GM10266 (cell line): Measurements from ENCODE around the gene ZNF692.

Experiments
- DNase-seq: peaks from one replicate; pipeline ENCODE4 v3.0.0; 2012; ENCODE audit errors: extremely low spot score
- TF ChIP-seq, protein P1 (sequence below): IDR thresholded peaks from 2 replicates; pipeline ENCODE4 v1.5.1; 2012; ENCODE audit warnings: mild to moderate bottlenecking, low read depth; ENCODE audit not compliant: control insufficient read depth, insufficient read depth; ENCODE audit errors: missing control alignments

ZNF692 gene

DNA sequence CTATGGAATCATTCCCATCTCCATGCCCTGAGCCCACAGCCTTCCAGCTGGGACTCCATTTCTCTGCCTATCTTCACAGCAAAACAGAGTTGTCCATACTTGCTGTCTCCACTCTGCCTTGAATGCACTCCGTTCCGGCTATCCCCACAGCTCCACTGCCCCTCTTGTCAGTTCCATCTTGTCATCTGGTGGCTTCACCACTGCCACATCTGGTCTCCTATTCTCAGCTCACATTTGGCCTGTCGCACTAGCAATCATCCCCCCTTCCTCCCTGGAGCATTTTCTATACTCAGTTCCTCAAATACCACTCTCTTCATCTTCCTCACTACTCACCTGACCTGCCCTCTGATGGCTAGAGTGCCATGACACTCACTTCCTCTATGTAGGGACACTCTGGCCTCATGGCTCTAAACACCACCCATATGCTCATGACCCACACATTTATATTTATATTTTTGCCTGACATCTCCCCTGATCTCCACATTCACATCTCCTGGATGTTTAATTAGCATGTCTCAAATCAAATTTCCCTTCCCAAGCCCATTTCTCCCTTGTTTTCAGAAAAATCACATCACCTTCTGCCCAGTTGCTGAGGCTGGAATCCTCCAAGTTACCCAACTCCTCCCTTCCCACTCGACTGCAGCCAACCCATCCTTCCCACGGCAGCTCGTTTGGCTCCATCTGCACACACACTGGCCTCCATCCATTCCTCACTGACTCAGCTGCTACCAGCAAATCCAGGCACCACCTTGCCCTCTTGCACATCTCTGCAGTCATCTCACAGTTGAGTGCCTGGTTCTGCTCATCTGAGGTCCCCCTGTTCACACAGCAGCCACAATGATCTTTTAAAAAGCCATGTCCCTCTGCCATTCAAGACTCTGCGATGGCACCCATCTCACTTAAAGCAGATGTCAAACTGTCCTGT lies 6.1 kb downstream of the ZNF692 start:
- TF ChIP-seq, protein P1, sequence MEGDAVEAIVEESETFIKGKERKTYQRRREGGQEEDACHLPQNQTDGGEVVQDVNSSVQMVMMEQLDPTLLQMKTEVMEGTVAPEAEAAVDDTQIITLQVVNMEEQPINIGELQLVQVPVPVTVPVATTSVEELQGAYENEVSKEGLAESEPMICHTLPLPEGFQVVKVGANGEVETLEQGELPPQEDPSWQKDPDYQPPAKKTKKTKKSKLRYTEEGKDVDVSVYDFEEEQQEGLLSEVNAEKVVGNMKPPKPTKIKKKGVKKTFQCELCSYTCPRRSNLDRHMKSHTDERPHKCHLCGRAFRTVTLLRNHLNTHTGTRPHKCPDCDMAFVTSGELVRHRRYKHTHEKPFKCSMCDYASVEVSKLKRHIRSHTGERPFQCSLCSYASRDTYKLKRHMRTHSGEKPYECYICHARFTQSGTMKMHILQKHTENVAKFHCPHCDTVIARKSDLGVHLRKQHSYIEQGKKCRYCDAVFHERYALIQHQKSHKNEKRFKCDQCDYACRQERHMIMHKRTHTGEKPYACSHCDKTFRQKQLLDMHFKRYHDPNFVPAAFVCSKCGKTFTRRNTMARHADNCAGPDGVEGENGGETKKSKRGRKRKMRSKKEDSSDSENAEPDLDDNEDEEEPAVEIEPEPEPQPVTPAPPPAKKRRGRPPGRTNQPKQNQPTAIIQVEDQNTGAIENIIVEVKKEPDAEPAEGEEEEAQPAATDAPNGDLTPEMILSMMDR = no peak
- DNase-seq = no peak

DNA sequence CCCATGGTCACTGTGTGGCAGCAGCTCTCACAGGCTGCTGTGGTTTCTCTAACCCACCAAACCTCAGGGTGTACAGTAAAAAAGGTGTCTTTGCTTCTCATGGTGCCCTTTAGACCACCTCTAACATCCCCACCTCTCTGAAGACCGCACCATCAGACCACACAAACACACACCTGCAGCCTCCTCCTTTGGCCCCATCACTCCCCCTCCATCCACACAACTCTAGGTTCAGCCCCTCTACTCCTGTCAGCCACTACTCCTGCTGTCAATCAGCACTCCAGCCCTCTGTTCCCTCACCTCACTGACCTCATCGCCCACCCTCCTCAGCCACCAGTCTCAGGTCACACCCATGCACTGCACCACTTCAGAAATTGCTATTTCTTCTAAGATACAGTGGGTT lies 7.5 kb downstream of the ZNF692 start:
- TF ChIP-seq, protein P1 = no peak
- no peak for DNase-seq

DNA sequence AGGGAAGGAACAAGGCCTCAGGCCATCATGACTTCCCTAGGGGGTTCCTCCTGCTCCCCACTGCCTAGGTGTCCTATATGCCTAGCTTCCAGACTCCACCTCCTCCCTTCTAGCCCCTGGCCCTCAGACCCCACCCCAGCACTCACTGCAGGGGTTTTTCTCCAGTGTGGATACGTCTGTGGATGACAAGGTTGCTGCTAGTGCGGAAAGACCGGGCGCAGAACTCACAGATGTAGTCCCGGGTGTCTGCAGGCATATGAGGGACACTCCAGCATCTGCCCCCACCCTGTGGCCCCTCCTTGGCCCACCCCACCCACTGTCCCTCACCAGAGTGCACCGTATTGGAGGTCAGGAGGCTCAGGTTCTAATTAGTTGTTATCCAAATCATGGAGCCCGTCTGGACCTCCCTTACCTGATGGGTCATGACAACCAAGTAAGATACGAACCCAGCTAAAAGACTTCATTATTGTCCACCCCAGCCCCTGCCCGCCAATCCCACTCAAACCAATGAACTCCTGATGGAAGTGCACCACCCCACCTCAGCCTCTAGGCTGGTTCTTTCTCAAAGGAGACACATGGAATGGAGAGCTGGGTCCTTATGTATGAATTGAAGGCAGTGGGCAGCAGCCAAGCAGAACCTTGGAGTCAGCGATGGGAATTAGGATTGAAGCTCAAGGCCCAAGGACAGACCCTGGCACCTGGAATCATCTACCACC lies 8.2 kb downstream of the ZNF692 start:
- TF ChIP-seq, protein P1 = no peak
- no peak for DNase-seq

DNA sequence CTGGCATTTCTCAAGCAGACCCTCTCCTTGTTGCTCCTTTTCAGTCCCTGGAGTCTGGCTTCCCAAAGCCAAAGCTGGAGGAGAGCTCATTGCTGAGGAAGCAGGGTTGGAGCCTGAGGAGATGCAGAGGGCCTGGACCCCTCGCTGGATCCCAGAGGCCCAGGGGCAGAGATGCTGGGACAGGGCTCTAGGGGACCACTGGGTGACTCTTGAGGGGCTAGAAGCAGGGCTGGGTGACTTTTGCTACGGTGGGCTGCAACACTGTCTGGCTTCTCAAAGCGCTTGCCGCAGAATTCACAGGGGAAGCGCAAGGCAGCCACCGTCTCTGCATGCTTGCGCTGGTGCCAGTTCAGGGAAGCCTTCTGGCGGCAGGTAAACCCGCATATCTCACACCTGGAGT lies 8.8 kb downstream of the ZNF692 start:
- DNase-seq = no peak
- TF ChIP-seq, protein P1 = no peak

DNA sequence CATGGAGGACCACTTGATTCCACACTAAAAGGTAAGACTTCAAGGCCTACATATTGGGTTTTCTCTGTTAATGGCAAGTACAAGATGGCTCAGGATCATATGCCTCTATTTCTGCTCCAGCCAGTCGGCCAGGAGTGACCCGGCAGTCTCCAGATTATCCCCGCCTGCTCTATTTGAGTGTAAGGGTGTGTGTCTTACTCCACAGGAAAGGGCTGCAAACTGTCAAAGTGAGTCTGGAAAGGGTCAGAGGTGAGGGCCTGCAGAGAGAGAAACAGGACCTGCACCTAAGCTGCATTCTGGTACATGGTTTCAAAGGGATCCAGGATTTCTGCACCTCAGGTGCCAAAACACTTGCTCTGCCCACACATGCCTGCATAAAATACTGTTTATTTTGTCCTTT lies 9.2 kb downstream of the ZNF692 start:
- TF ChIP-seq, protein P1 = no peak
- no peak for DNase-seq

DNA sequence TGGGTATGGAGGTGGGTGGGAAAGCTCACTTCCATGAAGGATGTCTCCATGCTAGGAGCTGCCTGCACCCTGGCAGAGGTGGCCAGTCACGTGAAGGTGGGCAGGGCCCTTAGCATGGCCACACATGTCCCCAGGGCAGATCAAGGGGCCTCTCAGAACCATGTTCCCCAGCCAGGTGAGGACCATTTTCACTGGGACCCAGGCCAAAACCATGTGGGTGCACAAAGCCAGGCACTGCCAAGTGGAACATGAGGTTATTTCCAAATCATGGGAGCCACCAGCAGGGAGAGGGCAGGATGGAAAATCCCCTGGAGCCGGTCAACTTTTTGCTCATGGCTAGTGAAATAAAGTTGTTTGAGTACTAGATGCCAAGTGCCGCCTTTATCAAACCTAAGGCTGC lies 9.7 kb downstream of the ZNF692 start:
- no peak for DNase-seq
- TF ChIP-seq, protein P1 = no peak

DNA sequence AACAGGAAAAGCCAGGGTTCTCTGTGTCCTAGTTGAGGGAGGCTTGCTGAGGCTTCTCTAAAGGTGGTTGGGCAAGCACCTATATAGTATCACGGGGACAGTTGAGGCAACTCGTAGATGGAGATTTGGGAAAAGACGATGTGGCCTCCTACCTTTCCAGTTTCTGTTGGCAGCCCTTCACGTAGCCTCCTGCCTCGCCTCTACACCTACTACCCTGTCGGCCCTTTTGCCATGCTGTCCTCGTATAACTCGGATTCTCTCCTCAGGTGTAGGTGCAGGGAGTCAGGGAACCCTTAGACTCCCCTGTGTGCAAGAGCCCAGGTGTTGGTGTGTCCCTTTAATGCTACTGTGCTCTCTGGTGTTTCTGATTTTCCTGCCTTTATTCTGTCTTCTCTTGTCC lies 10.3 kb downstream of the ZNF692 start:
- no peak for DNase-seq
- TF ChIP-seq, protein P1 = no peak
